H9 (cell line): ENCODE results near the gene DEUP1. TPM values are rescaled to one million over a fixed set of nuclear protein-coding genes. Genes with fewer than 3 reads are reported as not detected.

Experiments used
- DNase-seq: peaks from one replicate; pipeline ENCODE4 v3.0.0-alpha.2; 2017
- H2AFZ ChIP-seq: one replicate; pipeline ENCODE4 v1.6.1; 2013; ENCODE audit warnings: mild to moderate bottlenecking, low read length, control low read depth, moderate library complexity
- H2AK5ac ChIP-seq: 2 replicates; pipeline ENCODE4 v1.6.1; 2013; ENCODE audit warnings: low read length, control low read depth, mixed read lengths; ENCODE audit not compliant: insufficient read length
- H2BK120ac ChIP-seq: one replicate; pipeline ENCODE4 v1.6.1; 2013; ENCODE audit warnings: low read depth, mild to moderate bottlenecking, low read length, control low read depth, inconsistent platforms; ENCODE audit not compliant: poor library complexity, severe bottlenecking
- H2BK12ac ChIP-seq: 2 replicates; pipeline ENCODE4 v1.6.1; 2013; ENCODE audit warnings: low read length, control low read depth, mixed read lengths, low read depth; ENCODE audit not compliant: insufficient read length
- H2BK15ac ChIP-seq: 2 replicates; pipeline ENCODE4 v1.6.1; 2013; ENCODE audit warnings: low read depth, low read length, control low read depth
- H2BK20ac ChIP-seq: one replicate; pipeline ENCODE4 v1.6.1; 2013; ENCODE audit warnings: low read depth, mild to moderate bottlenecking, low read length, control low read depth, inconsistent platforms; ENCODE audit not compliant: poor library complexity, severe bottlenecking
- H2BK5ac ChIP-seq: 2 replicates; pipeline ENCODE4 v1.6.1; 2013; ENCODE audit warnings: low read length, control low read depth, mixed read lengths; ENCODE audit not compliant: insufficient read length
- H3K14ac ChIP-seq: 2 replicates; pipeline ENCODE4 v1.6.1; 2013; ENCODE audit warnings: low read length, control low read depth; ENCODE audit not compliant: insufficient read depth
- H3K18ac ChIP-seq: 2 replicates; pipeline ENCODE4 v1.6.1; 2013; ENCODE audit warnings: low read depth, mild to moderate bottlenecking, mixed read lengths, low read length, control low read depth; ENCODE audit not compliant: insufficient read length
- H3K23ac ChIP-seq: 2 replicates; pipeline ENCODE4 v1.6.1; 2013; ENCODE audit warnings: low read length, control low read depth, mixed read lengths, low read depth; ENCODE audit not compliant: insufficient read length
- H3K23me2 ChIP-seq: 2 replicates; pipeline ENCODE4 v1.6.1; 2013; ENCODE audit warnings: low read depth, mild to moderate bottlenecking, mixed read lengths, low read length, control low read depth; ENCODE audit not compliant: insufficient read length, poor library complexity, severe bottlenecking
- H3K27ac ChIP-seq: 2 replicates; pipeline ENCODE4 v1.5.1; 2013; ENCODE audit warnings: low read length, control low read depth, mixed read lengths, low read depth; ENCODE audit not compliant: insufficient read length
- H3K27me3 ChIP-seq: 2 replicates; pipeline ENCODE4 v1.6.1; 2013; ENCODE audit warnings: low read length, control low read depth, inconsistent platforms; ENCODE audit not compliant: insufficient read depth
- H3K4ac ChIP-seq: 2 replicates; pipeline ENCODE4 v1.6.1; 2013; ENCODE audit warnings: low read depth, mild to moderate bottlenecking, control low read depth, inconsistent platforms, low read length, moderate library complexity
- H3K4me1 ChIP-seq: 2 replicates; pipeline ENCODE4 v1.6.1; 2013; ENCODE audit warnings: low read length, control low read depth, inconsistent platforms; ENCODE audit not compliant: insufficient read depth
- H3K4me2 ChIP-seq: 2 replicates; pipeline ENCODE4 v1.6.1; 2013; ENCODE audit warnings: low read length, control low read depth, mixed read lengths; ENCODE audit not compliant: insufficient read length, insufficient read depth
- H3K56ac ChIP-seq: 2 replicates; pipeline ENCODE4 v1.6.1; 2013; ENCODE audit warnings: low read depth, mild to moderate bottlenecking, mixed read lengths, low read length, control low read depth; ENCODE audit not compliant: insufficient read length
- H3K79me1 ChIP-seq: 2 replicates; pipeline ENCODE4 v1.6.1; 2013; ENCODE audit warnings: low read depth, mild to moderate bottlenecking, moderate library complexity, low read length, control low read depth, inconsistent platforms; ENCODE audit not compliant: insufficient read depth, poor library complexity, severe bottlenecking
- H3K79me2 ChIP-seq: 2 replicates; pipeline ENCODE4 v1.6.1; 2013; ENCODE audit warnings: low read length, control low read depth, inconsistent platforms; ENCODE audit not compliant: insufficient read depth
- H3K9ac ChIP-seq: 2 replicates; pipeline ENCODE4 v1.6.1; 2013; ENCODE audit warnings: low read length, control low read depth, mixed read lengths; ENCODE audit not compliant: insufficient read length; ENCODE audit errors: extremely low read depth
- H3K9me3 ChIP-seq: one replicate; pipeline ENCODE4 v1.6.1; 2013; ENCODE audit warnings: low read depth, low read length, inconsistent platforms; ENCODE audit not compliant: control insufficient read depth
- H3T11ph ChIP-seq: one replicate; pipeline ENCODE4 v1.6.1; 2013; ENCODE audit warnings: mild to moderate bottlenecking, low read length, control low read depth, inconsistent platforms
- H4K20me1 ChIP-seq: one replicate; pipeline ENCODE4 v1.6.1; 2013; ENCODE audit not compliant: control insufficient read depth, insufficient read length, insufficient read depth
- H4K5ac ChIP-seq: 2 replicates; pipeline ENCODE4 v1.6.1; 2013; ENCODE audit warnings: low read depth, mild to moderate bottlenecking, mixed read lengths, low read length, control low read depth; ENCODE audit not compliant: insufficient read length
- H4K8ac ChIP-seq: replicated peaks from 2 replicates; pipeline ENCODE4 v1.6.1; 2013; ENCODE audit warnings: low read length, control low read depth, mixed read lengths, low read depth; ENCODE audit not compliant: insufficient read length
- H4K91ac ChIP-seq: 2 replicates; pipeline ENCODE4 v1.6.1; 2013; ENCODE audit warnings: low read depth, mild to moderate bottlenecking, moderate library complexity, mixed read lengths, low read length, control low read depth; ENCODE audit not compliant: insufficient read length
- H3K27ac Mint-ChIP-seq, 3 experiments: 2 replicates in 2 of 3; 3 replicates in 1 of 3; pipeline ENCODE4 v1.8.0; 2020 to 2021; ENCODE audit warnings: mixed read lengths in 3 of 3, mild to moderate bottlenecking in 1 of 3, moderate library complexity in 1 of 3
- H3K27me3 Mint-ChIP-seq: 2 replicates; pipeline ENCODE4 v1.8.0; 2021; ENCODE audit warnings: low read depth, mild to moderate bottlenecking, moderate library complexity, mixed read lengths
- H3K36me3 Mint-ChIP-seq, 3 experiments: 2 replicates in 2 of 3; 3 replicates in 1 of 3; pipeline ENCODE4 v1.8.0; 2020 to 2021; ENCODE audit warnings: low read depth in 3 of 3, mixed read lengths in 3 of 3; ENCODE audit not compliant: insufficient read depth in 1 of 3
- H3K4me1 Mint-ChIP-seq, 2 experiments: 2 replicates each; pipeline ENCODE4 v1.8.0; 2020; ENCODE audit warnings: mixed read lengths in 2 of 2
- H3K4me3 Mint-ChIP-seq, 2 experiments: 2 replicates in 1 of 2; 3 replicates in 1 of 2; pipeline ENCODE4 v1.8.0; 2020 to 2021; ENCODE audit warnings: mild to moderate bottlenecking in 2 of 2, mixed read lengths in 2 of 2, moderate library complexity in 1 of 2
- H3K9me3 Mint-ChIP-seq, 2 experiments: 2 replicates in 1 of 2; 3 replicates in 1 of 2; pipeline ENCODE4 v1.8.0; 2020; ENCODE audit warnings: mild to moderate bottlenecking in 2 of 2, mixed read lengths in 2 of 2, moderate library complexity in 1 of 2
- CTCF ChIP-seq: fragments of 200-600 bp; sonication (generic); conservative IDR thresholded peaks from 3 replicates; pipeline ENCODE4 v1.8.0; 2021; ENCODE audit warnings: antibody characterized with exemption, mild to moderate bottlenecking
- WGBS: extraction: QIAGEN DNeasy Blood & Tissue Kit; methylation state at CpG from one replicate; pipeline ENCODE4 v1.1.7; 2013; ENCODE audit warnings: missing lambda C conversion rate, low lambda C conversion rate, mixed read lengths; ENCODE audit not compliant: insufficient read length; ENCODE audit errors: extremely low coverage; 5-methylcytosine and 5-hydroxymethylcytosine counted together
- total RNA-seq: library from RNA; stranded (reverse); gene quantifications from 2 replicates; pipeline ENCODE4 v1.2.1, GENCODE V29; 2021

Gene DEUP1
- total RNA-seq, 1 experiment from 2014 or later, result 0.22 TPM

- Mint-ChIP-seq H3K4me3 (peak overlapping the region; percentile 80 to 90), H3K4me1 (peaks cover 0 to 11% of the 10 kb centered on the region in 2 experiments; a peak in 3 of 4 replicates), H3K9me3 (peaks cover 2 to 3% of the 10 kb centered on the region in 2 experiments; a peak in 3 of 5 replicates), H3K36me3 (no peaks in the 10 kb centered on the region; a peak in 2 of 7 replicates), H3K27ac (no peak overlapping the region), H3K27me3 (peaks cover 42% of the 10 kb centered on the region)
- Histone ChIP-seq H3K9ac (no peak overlapping the region), H2BK5ac (no peak overlapping the region), H3K79me2 (no peaks in the 10 kb centered on the region), H3K4me2 (peak overlapping the region; percentile 62), H2BK20ac (no peak overlapping the region), H3K56ac (no peak overlapping the region), H3K14ac (peak overlapping the region; percentile 38; the same call in 1 of the 2 replicates), H3K18ac (no peak overlapping the region), H2BK15ac (no peak overlapping the region), H2BK12ac (no peak overlapping the region), H2BK120ac (no peak overlapping the region), H4K91ac (no peak overlapping the region), H4K20me1 (no peaks in the 10 kb centered on the region), H3K27ac (no peak overlapping the region), H3K27me3 (no peaks in the 10 kb centered on the region; the same call in 1 of the 2 replicates), H3K79me1 (no peaks in the 10 kb centered on the region), H3K4me1 (no peaks in the 10 kb centered on the region), H2AK5ac (no peak overlapping the region), H2AFZ (no peak overlapping the region), H3K9me3 (no peaks in the 10 kb centered on the region), H3T11ph (no peak overlapping the region), H3K23ac (no peak overlapping the region), H3K4ac (no peak overlapping the region), H3K23me2 (peaks cover 5% of the 10 kb centered on the region), H4K8ac (no peak overlapping the region), H4K5ac (no peak overlapping the region)
- DNase-seq, result peak; percentile 62
- no peak for TF ChIP-seq CTCF
- no CpG with 5 or more reads among the region's 16 CpGs for WGBS
Observed at GRCh38 chr11:93329936-93330445, 551 bp upstream of the DEUP1 start.
